AG09319 (cell line): ENCODE results near the gene FREM1.

ENCODE experiments used
- DNase-seq: peaks from one replicate; pipeline ENCODE4 v3.0.0-alpha.2; 2010; ENCODE audit warnings: low read depth; ENCODE audit errors: extremely low read depth
- CTCF ChIP-seq: IDR thresholded peaks from 2 replicates; pipeline ENCODE4 v1.5.1; 2011; ENCODE audit warnings: low read depth, mild to moderate bottlenecking, inconsistent platforms, low read length, moderate library complexity

Gene FREM1, protein sequence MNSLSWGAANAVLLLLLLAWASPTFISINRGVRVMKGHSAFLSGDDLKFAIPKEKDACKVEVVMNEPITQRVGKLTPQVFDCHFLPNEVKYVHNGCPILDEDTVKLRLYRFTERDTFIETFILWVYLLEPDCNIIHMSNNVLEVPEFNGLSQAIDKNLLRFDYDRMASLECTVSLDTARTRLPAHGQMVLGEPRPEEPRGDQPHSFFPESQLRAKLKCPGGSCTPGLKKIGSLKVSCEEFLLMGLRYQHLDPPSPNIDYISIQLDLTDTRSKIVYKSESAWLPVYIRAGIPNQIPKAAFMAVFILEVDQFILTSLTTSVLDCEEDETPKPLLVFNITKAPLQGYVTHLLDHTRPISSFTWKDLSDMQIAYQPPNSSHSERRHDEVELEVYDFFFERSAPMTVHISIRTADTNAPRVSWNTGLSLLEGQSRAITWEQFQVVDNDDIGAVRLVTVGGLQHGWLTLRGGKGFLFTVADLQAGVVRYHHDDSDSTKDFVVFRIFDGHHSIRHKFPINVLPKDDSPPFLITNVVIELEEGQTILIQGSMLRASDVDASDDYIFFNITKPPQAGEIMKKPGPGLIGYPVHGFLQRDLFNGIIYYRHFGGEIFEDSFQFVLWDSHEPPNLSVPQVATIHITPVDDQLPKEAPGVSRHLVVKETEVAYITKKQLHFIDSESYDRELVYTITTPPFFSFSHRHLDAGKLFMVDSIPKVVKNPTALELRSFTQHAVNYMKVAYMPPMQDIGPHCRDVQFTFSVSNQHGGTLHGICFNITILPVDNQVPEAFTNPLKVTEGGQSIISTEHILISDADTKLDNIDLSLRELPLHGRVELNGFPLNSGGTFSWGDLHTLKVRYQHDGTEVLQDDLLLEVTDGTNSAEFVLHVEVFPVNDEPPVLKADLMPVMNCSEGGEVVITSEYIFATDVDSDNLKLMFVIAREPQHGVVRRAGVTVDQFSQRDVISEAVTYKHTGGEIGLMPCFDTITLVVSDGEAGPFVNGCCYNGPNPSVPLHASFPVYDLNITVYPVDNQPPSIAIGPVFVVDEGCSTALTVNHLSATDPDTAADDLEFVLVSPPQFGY (N-terminal part only)

DNA sequence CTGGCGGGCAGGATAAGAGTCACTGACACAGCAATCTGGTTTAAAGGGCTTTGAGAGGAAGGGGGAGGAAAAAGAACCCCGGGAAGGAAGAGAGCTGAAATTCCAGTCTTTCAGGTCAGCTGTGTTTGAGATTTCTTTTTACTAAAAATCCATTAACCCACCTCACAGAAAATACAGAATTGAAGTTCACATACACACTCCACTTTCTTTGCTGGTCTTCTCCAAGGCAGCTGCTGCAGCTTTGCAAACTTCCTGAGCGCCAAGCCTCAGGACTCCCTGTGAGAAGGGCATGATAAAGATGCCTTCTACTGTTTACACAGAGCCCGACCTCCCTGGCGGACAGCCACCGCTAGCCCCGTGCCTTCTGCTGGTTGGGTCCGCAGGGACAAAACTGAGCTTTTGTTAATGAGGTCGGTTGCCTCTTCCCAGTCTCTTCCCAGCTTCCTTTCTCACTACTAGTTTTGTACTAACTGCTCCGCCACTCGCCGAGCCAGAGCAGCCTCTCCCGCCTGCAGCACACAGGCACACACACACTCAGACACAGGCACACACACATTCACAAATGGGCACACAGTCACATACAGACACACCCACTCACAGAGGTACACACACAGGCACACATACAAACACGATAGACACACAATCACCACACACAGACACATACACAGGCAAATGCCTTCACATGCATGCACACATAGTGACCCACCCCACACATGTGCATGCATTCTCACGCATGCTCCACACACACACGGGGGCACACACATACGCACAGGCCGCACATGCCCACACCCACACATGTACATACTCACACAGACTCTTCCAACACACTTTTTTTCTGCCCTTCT, at the start of gene FREM1:
Gene FREM1, minus strand, starts transcription at position 468 of the 845 bp plus-strand sequence. CDS start 41,451 bp downstream, outside the sequence.
- no peak for DNase-seq
- no peak for TF ChIP-seq CTCF

DNA sequence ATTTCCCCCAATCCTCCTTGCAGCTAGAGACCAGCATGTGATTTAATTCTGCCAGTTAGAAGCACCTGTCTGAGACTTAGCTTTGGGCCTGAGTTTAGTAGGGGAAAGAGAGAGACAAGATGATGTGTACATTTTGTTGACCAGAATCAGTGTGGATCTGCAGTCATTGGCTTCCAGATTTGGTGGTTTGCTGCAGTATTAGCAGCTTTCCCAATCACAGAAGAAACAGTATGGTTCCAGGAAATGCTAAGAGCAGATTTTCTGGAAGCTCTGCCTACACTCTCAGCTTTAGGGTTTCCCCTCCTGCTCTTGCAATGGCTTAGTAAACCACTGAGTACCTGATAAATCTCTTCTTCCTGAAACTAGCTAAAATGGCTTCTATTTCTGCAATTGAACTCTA, 48.8 kb upstream of the FREM1 start:
- no peak for DNase-seq
- no peak for TF ChIP-seq CTCF

GRCh38 chr9:14957109-14957508, 46.9 kb upstream of the FREM1 start:
- no peak for TF ChIP-seq CTCF

GRCh38 chr9:14956208-14956607, 46.0 kb upstream of the FREM1 start:
- no peak for TF ChIP-seq CTCF
- DNase-seq = no peak

More at GRCh38 chr9:14957109-14957508, 46.9 kb upstream of the FREM1 start:
- DNase-seq = no peak

GRCh38 chr9:14945351-14945750, 35.1 kb upstream of the FREM1 start:
- no peak for TF ChIP-seq CTCF
- DNase-seq = no peak

DNA sequence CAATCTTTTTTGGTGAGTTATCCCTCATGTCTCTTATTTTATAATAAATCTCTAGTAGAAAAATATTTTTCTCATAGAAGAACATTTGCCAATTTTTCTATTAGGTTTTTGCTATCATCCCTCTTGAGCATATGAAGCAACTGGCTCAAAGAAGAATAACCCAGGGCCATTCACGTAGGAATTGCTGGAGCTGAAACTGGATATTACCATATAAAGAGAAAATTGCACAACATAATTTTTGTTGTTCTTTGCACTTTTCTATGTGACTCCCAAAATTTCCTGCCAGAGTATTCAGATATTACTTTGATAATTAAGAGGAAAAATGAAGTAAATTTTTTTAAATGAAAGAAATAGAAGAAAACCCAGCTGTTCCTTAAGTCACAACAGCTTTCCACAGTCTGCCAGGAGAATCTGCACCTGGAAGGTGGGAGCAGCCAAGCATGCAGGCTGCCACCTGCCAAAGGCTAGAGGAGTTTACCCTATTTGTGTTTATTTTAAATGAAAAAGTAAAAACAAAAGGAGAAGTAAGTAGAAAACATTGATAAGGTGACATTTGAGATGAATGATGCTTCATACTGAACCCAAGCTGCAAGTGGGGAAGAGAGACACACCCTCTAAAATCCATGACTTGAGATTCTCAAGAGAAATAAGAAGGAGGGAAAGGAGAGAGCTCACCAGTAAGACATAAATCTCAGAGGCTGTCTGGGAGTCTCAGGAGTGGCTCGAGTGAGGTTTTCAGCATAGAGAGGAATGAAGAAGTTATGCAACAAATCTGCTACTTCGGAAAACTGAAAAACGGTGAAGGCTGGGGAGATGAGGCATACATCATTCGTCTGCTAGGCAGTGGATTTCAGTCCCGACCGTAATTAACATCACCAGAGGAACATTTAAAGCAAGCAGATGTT, 31.5 kb upstream of the FREM1 start:
- TF ChIP-seq CTCF = no peak
- no peak for DNase-seq
